GM18498 (cell line): Measurements from ENCODE around the gene BABAM2.

Experiments used
- ATAC-seq: cut with Tn5 transposase; IDR thresholded peaks from one replicate; pipeline ENCODE4 v1.9.1; 2021; ENCODE audit warnings: mild to moderate bottlenecking, moderate library complexity; ENCODE audit not compliant: unreplicated experiment

The BABAM2 gene

GRCh38 chr2:28349546-28350165, 459.1 kb downstream of the BABAM2 start:
- no peak for ATAC-seq

GRCh38 chr2:28350196-28350595, 459.7 kb downstream of the BABAM2 start:
- no peak for ATAC-seq

DNA sequence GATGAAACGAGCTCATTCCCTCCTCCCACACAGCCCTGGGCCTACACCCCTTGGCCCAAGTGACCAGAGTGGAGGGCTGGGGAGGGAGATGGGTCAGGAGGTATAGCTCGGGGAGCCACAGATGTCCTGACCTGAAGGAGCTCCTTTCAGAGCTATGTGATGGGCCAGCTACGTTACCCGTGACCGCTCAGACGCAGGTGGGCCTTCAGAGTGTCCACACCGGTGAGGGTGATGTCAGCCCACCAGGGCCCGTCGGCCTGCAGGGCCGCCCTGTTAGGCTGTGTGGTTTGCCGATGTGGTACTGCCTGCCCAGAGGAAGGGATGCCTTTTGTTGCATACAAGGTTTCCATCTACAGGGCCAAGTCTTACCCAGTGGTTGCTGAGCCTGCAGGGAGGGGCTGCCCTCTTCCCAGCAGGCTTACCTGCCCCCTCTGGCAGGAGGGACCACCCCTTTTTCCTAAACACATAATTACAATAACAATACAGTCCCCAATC, 460.3 kb downstream of the BABAM2 start:
- no peak for ATAC-seq

- no peak for ATAC-seq
Measured at GRCh38 chr2:28351621-28352020, 461.1 kb downstream of the BABAM2 start.

GRCh38 chr2:28352104-28352503, 461.6 kb downstream of the BABAM2 start:
- no peak for ATAC-seq

DNA sequence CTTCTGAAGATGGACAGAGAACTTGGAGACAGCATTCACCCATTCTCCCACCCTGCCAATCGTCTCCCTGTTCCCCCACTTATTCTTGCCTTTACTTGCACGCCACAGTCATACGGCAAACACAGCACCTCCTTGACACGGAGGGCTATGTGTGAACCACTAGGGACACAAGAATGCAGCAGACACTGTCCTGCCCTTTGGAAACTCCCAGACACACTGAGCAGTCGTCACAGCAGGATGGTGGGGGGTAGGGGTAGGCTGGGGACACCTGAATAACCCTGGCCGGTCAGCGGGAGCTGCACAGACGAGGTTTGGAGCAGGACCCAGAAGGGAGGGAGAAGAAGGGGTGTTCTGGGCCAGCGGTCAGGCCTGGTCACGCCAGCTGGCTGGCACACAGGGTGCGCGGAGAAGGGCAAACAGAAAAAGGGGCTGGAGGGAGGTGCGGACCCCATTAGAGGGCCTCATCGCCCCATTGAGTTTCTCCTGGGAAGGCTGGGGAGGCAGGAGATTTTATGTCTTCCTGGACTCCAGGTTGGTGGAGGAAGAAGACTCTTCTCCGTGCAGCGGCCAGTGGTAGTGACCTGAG, 462.2 kb downstream of the BABAM2 start:
- ATAC-seq: no peak

DNA sequence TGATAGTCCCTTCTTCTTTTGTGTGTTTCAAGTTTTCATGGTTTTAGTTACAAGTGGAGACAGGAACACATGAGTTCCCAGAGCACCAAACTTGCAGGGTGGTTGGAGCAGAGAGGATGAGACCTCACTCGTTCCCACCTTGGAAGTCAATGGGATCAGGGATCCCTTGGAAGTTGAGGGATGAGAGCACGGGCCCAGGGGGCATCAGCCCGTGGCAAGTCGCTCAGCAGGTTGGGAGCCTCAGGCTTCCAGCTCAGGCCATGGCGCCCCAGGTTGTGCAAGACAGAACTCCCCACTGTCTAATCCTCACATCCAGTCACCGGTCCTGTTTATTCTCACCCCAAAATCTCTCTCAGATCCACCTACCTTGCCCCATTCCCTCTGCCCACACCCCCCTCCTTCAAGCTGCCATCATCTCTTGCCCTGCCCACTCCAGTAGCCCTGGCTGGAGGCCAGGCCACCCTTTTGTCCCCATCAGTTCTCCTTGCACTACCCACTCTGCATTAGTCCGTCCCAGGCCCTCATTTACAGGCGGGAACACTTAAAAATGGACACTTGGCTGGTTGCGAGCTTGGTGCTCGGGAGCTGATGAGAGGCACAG, 464.5 kb downstream of the BABAM2 start:
- ATAC-seq: no peak

DNA sequence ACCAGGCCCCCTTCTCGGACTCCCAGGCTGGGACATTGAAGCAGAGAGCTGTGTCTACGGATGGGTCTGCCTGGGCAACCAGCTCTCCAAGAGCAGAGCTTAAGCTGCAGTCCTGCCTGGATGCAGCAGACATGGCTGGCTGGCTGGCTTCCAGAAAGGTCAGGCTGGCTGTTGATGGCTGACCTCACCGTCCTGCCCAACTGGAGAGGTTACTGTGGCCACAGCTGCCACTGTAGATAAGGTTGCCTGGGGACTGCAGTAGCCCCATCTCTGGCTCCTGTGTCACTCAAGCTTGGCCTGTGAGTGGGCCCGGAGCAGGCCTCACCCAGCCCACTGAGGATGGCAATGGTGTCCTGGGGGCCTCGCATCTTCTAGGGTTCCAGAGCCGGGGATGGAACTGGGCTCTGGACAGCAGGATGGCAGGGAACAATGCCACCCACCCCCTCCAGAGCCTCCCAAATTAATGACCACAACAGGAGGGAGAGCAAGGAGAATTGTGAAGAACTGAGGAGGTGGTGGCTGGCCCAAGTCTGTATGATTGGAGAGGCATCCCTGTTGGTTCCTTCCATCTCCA, 465.1 kb downstream of the BABAM2 start:
- ATAC-seq: no peak

GRCh38 chr2:28356095-28356911, 465.8 kb downstream of the BABAM2 start:
- ATAC-seq: no peak

DNA sequence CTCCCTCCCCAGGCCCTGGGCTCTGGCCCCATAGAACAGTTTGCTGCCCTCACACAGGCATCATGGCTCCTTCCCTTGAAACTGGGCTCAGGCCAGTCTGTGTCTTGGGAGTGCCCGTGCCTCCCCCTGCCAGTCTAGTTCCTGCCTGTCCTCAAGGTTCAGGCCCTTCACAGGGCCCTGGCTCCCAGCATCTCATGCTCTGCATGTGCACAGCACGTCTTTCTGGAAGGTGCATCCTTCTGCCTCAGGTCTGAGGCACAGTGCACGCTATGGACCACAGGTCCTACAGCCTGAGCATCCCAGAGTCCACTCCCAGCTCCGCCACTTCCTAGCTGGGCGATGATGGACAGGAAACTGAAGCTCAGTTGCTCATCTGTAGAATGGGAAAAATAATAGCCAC, 466.5 kb downstream of the BABAM2 start:
- no peak for ATAC-seq

DNA sequence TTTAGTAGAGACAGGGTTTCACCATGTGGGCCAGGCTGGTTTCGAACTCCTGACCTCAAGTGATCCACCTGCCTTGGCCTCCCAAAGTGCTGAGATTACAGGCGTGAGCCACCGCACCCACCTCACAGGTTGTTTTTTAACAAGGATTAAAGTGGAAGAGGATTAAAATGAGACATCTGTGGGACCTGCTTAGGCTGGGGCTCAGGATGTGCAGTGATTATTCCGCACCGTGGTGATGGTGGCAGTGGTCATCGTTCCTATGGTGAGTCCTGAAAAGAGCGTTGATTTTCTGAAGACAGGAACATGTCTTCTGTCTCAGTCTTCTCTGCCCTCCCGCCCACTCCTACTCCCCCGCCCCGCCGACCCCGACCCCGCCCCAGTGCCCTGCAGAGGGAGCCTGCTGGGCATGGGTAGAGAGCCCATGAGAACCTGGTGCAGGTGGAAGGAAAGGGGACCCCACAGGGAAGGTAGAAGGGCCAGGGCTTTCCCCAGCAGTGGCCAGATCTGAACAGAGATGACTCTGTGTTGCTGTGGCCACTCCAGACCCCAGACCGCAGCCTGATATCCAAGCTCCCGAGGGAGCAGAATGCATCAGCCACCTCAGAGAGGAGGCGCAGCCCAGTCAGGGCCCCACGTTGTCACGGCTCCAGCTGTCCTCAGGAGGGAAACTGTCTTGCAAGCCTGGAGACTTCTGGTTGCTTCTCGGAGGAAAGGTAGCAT, 467.6 kb downstream of the BABAM2 start:
- no peak for ATAC-seq

DNA sequence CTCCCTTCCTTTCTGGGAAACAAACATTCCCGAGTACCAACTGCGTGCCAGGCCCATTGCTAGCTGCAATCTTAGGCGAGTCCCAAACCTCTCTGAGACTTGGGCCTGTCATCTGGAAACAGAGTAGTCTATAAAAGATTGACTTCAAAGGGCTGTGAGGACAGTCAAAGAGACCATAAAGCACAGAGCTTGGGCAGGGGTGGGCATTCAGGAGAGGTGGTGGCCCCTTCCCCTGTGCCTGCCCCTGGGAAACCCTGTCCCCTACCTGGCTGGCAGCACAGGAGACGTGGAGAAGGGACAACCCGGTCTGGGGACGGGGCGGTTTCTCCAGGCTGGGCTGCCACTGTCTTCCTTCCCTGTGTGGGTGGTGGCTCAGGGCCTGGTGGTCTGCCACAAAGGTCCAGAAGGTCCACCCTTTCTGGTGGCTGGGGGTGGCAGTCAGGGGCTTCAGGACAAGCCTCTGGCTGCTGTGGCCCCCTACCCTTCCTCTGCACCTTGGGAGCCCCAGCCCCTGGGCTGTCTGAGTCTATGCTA, 468.2 kb downstream of the BABAM2 start:
- peak; percentile 8 for ATAC-seq

DNA sequence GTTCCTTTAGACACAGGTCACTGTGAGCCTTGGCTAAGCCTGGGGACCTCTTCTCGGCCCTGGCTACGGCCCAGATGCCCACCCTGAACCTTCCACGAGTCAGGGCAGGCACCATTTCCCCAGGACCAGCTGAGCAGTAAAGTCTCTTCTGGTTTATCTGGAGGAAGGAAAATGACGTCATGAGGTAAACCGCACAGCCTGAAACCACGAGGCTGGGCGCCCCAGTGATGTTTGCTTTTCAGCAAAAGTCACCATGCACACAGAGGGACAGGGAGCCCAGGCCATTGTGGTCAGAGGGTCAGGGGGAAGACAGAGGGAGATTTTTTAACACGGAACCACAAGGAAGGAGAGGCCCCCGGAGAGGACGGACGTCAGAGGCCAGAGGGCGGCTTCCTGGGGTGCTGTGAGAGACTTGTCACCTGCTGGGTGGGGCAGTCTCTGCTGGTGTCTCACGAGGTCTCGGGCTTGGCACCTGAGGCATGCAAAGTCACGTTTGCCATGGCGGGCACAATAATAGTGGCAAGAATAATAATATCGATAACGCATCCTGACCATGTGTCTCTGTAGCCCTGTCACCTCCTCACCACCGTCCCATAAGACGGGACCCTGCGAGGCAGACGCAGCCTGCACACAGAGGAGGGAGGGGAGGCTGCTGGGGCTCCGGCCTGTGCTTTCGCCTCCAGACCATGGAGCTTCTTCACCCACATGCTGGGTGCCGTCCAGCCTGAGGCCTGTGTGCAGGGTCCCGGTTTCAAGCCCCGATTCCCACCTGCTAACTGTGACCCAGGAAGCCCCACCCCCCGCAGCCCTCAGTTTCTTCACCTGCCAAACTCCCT, 468.9 kb downstream of the BABAM2 start:
- peak; percentile 85 for ATAC-seq

- ATAC-seq: no peak
Measured at GRCh38 chr2:28360058-28360717, 469.7 kb downstream of the BABAM2 start.

- no peak for ATAC-seq
Measured at GRCh38 chr2:28360718-28361293, 470.3 kb downstream of the BABAM2 start.

GRCh38 chr2:28361991-28362710, 471.6 kb downstream of the BABAM2 start:
- ATAC-seq: no peak

DNA sequence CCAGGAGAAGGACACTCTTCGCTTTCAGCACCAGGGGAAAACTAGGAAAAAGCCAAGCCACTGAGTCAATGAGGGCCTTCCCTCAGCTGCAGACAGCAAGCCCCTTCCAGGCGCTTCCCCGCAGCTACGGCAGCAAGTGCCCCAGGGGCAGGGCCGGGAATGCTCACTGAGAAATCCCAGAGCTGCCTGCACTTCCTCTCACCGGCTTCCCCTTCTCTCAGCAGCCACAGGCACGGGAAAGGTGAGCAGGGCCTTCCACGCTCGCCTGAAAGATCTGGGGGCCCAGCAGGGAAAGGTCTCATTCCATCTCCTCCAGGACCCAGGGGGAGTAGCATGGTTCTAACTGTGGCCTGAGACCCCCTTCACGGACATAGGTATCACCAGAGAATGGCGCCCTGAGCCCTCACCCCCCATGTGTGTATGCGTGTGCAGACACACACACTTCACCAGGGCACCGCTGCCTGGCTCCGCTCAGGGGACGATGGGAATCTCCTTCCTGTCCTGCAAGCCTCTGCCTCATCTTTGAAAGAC, 472.5 kb downstream of the BABAM2 start:
- ATAC-seq: no peak
